NCI-H2196 treated with DMSO at 0.1 percent for 48 hours (cell line): ENCODE data around the gene ONECUT3.

Experiments used
- DNase-seq: peaks from one replicate; lab custom pipeline; 2025; ENCODE audit not compliant: unreplicated experiment; lab: John Stamatoyannopoulos, UW

ONECUT3 gene

DNA sequence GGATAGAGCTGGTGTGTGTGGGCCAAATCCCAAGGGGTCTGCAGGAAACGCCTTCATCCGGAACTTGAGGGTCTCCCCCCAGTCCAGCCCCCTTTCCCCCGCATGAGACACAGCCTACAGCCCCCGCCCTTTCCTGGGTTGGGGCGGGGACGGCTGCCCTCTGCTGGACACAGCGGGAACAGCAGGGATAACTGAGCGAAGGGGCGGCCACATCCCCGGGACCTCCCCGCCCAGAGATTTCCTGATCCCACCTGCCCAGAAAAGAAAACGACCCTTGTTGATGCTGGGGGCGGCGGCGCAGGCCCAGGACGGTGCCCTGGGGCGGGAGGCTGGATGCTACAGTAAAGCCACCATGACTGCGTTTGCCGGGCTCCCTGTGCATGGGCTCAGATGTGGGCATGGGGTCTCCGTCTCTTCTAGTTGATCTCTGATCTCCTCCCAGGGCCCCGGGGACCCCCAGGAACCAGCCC, 14.2 kb downstream of the ONECUT3 start:
- no peak for DNase-seq

DNA sequence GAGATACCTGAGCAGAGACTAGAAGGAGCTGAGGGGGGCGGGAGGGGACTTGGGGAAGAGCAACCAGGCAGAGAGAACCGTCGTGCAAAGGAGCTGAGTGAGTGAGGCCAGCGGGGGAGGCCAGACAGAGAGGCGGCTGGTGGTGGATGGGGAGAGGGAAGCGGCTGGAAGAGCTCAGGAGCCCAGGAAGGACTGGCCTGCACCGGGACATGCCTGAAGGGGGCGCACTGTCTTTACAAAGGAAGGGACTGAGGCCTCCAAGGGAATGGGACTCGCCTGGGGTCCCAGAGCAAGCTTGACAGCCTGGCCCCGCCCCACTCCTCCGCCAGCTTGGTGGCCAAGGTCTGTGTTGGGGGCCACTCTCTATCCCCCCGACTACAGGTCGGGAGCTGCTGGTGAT, 14.9 kb downstream of the ONECUT3 start:
- DNase-seq, result no peak

DNA sequence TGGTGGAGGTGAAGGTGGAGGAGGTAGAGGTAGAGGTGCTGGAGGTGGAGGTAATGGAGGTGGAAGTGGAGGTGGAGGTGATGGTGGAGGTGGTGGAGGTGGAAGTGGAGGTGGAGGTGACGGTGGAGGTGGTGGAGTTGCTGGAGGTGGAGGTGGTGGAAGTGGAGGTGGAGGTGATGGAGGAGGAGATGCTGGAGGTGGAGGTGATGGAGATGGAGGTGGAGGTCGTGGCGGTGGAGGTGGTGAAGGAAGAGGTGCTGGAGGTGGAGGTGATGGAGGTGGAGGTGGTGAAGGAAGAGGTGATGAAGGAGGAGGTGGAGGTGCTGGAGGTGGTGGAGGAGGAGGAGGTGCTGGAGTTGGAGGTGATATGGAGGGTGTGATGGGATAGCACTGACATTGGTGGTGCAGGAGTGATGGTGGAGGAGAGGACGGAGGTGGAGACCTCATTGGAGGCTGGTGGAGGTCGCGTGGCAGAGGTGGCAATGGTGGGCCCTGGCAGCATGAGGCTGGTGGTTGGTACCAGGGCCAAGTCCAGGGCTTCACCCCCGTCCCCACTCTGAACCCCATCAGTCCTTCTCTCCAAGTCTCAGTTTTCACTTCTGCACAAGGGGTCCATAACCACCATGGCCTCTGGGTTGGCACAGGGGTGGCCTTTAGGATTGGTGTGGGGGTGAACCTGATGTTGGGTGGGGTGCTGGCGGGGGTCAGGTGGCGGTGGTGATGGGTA, 15.8 kb downstream of the ONECUT3 start:
- no peak for DNase-seq

GRCh38 chr19:1769645-1769985, 16.3 kb downstream of the ONECUT3 start:
- DNase-seq, result no peak

GRCh38 chr19:1770866-1771576, 17.7 kb downstream of the ONECUT3 start:
- no peak for DNase-seq

DNA sequence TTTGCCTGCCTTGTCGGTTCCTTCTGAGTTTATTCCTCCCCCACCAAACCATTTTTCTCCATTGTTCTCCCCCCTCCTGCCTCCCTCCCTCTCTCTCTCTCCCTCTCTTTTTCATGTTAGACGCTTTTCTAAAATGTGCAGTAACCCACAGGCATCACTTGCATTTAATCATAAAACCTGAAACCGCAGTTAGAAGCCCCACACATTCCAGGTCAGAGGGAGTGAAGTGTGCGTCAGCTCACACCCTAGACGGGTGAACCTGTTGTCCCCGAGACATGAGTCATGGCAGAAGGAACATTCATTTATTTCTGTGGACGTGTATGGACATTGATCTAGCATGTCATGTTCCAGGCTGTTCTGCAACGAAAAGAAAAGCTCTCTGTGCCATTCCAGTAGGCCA, 19.9 kb downstream of the ONECUT3 start:
- DNase-seq, result no peak

GRCh38 chr19:1774989-1775772, 21.9 kb downstream of the ONECUT3 start:
- no peak for DNase-seq

DNA sequence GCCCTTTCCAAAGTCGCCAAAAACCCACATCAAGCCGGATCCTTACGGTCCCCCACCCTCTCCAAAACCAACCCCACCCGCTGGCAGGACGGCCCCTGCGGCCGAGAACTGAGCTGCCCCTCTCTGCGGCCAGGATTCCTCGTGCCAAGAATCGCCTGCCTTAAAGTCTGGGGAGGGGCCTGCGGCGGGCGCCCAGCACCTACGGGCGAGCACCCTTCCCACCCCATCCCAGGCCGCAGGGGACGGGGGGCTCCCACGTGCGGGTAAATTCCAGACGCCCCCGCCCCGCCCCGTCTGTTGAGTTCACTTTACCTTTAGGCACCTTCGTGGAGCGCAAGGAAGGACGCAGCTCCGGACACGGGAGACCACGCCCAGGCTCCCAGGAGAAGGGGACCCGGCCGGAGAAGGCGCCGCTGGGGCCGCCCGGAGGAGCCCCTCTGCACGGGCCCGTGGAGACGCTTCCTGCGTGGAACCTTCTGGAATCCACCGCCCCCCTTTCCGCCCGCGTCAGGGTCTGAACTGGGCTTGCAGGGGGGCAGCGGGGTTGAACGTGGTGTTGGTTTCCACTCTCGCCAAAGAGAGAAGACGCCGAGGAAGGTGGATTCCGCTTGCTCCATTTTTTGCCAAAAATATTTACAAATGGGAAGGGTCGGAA, 22.8 kb downstream of the ONECUT3 start:
- no peak for DNase-seq

- no peak for DNase-seq
These were observed 23.4 kb downstream of the ONECUT3 start for GRCh38 chr19:1776606-1777147.

DNA sequence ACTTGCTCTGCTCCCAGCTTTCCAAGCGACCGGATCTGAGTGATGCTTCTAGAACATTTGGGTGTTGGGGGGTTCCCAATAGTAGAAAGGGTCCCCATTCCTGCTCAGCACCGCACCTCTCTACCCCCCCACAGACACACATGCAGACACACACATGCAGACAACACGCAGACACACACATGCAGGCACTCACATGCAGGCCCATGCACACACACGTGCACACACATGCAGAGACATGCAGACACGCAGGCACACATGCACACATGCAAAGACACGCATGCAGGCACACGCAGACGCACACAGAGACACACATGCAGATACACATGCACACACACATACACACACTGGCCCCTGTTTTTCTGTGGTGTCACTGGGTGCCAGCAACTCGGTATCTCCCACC, 23.8 kb downstream of the ONECUT3 start:
- no peak for DNase-seq

- DNase-seq, result no peak
These were observed 26.3 kb downstream of the ONECUT3 start for GRCh38 chr19:1779574-1779973.

- DNase-seq, result no peak
These were observed 27.1 kb downstream of the ONECUT3 start for GRCh38 chr19:1780272-1780958.

DNA sequence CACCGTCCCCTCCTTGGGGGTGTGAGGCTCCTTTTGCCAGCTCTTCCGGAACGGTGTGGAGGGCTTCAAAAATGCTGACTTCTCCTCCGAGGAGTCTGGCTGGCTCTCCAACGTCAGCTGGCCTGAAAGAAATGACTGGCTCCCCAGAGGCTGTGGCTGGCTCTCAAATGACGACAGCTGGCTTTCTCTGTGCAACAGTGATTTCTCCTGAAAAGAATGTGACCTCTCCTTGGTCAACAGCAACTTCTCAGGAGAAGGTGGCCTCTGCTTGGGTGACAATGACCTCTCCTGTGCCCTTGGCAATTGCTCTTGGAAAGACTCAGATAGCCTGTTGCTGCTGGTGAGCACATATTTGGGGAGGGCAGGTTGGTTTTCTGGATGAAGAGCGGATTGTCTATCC, 29.2 kb downstream of the ONECUT3 start:
- DNase-seq, result no peak

DNA sequence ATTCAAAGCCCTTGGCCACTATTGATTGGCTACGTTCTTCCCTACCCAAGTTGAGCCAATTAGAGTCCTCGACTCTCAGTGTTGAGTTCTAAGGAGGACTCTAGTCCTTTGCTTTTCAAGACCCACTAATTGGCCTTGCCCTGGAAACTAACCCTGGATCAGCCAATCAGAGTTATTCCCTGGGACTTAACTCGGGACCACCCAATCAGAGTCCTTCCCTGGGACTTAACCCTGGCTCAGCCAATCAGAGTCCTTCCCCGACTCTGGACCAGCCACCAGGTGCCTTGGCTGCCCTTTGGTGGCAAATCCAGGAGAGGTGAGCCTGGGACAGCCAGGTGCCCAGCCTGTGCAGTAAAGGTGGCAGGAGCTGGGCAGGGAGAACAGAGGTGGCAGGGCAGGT, 30.0 kb downstream of the ONECUT3 start:
- DNase-seq, result no peak

DNA sequence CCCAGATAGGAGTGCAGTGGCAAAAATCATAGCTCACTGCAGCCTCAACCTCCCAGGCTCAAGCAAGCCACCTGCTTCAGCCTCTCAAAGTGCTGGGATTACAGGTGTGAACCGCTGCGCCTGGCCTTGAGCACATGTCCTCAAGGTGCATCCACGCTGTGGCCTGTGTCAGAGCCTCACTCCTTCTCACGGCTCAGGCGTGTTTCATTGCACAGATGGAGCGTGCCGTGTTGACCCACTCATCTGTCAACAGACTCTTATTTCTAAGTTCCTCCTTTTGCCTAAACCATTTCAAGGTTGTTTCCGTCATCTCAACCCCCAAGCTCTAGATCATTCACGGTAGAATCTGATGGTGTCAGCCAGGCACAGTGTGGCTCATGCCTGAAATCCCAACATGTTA, 30.6 kb downstream of the ONECUT3 start:
- DNase-seq, result no peak

DNA sequence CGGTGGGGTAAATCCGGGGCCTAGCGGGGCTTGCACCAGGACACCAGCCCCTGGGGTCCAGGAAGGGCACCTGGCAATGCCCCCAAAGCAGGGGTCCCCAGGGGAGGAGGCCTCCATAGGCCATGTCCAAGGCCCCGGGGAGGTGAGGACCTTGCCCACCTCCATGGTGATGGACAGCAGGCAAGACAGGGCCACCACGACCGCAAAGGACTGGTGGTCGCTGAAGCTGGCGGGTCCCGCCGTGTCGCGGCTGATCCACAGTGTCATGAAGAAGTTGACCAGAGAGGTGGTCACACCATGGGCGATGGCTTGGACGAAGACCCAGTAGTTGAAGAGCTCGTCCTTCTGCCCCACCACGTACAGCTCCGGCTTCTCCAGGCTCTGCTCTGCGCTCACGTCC, 32.0 kb downstream of the ONECUT3 start:
- DNase-seq, result no peak

- DNase-seq, result no peak
These were observed 33.4 kb downstream of the ONECUT3 start for GRCh38 chr19:1786668-1787067.

DNA sequence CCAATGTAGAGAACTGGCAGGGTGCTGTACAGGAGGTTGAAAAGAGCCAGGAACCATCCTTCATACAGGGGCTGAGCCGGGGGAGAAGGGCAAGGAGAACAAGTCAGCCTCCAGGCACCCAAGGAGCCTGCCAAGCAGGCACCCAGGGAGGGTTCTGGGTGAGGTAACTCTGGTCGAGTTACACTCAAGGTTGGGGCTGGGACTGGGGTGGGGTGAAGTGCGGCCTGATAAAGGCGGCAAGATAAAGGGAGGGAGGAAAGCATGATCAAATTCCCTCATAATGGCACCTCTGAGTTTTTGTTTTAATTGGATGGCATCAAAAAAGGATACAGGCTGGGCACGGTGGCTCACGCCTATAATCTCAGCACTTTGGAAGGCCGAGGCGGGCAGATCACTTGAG, 33.8 kb downstream of the ONECUT3 start:
- DNase-seq, result no peak

DNA sequence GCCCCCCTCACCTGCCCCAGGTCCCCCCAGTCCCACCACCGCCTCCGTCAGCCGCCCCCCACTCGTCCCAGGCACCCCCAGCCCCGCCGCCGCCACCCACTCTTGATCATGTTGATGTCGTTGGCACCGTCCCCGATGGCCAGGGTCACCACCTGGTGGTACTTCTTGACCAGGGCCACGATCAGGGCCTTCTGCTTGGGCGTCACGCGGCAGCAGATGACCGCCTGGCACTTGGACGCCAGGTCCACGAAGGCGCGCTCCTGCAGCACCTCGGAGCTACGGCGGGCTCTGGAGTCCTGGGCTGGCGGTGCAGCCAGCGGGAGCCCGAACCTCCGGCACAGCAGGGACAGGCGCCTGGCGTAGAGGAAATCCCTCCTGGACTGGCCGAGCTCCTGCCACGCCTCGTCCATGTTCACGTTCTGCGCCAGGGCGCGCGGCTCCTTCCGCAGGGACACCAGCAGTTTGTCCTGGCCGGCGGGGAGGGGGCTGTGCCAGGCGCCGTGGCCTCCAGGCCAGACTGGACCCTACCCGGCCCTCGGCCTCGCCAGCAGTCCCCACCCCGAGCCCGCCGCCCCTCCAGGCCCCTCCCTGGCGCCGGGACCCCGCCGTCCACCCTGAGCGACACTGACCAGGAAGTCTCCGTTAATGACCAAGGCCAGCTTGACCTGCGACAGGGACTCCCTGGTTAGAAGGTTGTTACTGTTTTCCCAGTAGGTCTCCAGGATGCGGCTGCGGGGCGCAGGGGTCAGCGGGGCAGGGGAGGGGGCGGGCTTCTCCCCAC, 36.1 kb downstream of the ONECUT3 start:
- no peak for DNase-seq
